ENCODE measurements around the gene SLC43A2.
"Not testable (repeated sequence)": the region's sequence is repeated elsewhere in the genome, so short reads cannot be mapped to it uniquely, and the experiment has no call there.

SLC43A2 gene

DNA sequence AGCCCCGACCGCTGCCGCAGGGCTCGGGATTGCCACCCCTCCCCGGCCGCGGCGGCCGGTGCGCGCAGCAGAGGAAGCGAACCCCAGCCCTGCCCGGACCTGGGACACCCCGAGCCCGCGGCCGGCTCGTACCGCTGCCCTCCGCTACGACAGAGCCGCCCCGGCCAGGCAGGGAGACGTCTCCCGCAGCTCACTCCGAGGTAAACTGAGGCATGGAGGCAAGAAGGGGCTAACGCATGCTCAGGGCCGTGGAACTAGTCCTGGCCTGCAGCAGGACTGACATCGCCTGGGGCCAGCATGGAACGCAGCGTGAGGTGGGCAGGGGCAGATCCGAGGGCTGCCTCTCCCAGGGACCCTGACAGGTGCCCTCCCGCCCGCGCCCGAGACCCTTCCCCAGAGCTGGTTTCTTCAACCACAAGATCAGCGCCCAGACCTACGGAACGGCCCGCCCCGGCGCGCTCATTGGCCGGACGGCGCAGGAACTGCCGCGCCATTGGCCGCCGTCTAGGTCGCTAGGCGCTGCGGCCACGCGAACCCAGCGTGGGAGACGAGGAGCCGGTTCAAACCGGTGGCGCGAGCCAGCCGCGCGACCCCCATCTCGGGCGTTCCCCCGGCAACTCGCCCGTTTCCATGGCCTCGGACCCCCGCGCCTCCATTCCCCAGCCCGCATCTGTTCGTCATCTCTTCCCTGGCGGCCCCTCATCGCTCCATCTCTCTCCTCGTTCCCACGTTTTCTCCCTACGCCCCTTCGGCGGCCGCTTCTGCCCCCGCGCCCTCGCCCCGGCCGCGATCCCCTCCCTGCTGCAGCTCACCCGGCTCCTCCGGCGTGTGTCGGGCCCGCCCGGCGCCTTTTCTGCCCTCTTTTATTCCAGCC lies at the start of gene SLC43A2:
Gene SLC43A2, minus strand, starts transcription at position 853 of the 874 bp plus-strand sequence. CDS start 960 bp downstream, outside the sequence.
- Mint-ChIP-seq H3K4me1 (peaks cover 15% of the 10 kb centered on the region), H3K36me3 (ENCODE audit: insufficient read depth) (peaks cover 13% of the 10 kb centered on the region), H3K27me3 (no peaks in the 10 kb centered on the region), H3K27ac (ENCODE audit: low read depth) (peak within 1 kb of the TSS; percentile 96), H3K9me3 (no peaks in the 10 kb centered on the region), H3K4me3 (peak within 1 kb of the TSS; percentile 97)
- DNase-seq (ENCODE audit: low spot score in 2 of 2) (peak; percentile 50 to 58), ATAC-seq (replicated peaks; ENCODE audit: extremely low read depth, poor library complexity, severe bottlenecking) (peak; percentile 76)

DNA sequence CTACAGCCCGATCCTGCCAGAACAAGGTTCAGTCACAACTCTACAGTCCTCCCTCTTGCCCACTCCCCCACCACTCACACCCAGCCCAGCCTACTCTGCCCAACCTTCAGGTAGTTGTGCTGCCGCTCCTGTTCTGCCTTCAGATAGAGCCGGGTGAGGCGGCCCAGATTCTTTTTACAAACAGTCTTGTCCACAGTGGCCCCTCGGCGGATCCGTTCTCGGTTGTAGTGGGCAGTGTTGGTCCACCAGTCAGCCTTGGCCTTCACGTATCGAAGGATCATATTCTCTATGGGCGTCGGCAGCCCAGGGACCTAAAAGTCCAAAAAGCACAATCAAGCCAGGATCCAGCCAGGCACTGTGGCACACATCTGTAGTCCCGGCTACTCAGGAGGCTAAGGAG lies 47.8 kb upstream of the SLC43A2 start:
- DNase-seq (ENCODE audit: low spot score in 2 of 2) (no peak), ATAC-seq (replicated peaks; ENCODE audit: extremely low read depth, poor library complexity, severe bottlenecking) (no peak)
- peaks cover 93% of the 10 kb centered on the region for H3K36me3 Mint-ChIP-seq (ENCODE audit: insufficient read depth)
- H3K9me3 Mint-ChIP-seq, result no peaks in the 10 kb centered on the region
- H3K27ac Mint-ChIP-seq (ENCODE audit: low read depth), result no peak overlapping the region
- H3K4me1 Mint-ChIP-seq, result peaks cover 21% of the 10 kb centered on the region
- H3K27me3 Mint-ChIP-seq, result no peaks in the 10 kb centered on the region
- H3K4me3 Mint-ChIP-seq, result no peak overlapping the region

DNA sequence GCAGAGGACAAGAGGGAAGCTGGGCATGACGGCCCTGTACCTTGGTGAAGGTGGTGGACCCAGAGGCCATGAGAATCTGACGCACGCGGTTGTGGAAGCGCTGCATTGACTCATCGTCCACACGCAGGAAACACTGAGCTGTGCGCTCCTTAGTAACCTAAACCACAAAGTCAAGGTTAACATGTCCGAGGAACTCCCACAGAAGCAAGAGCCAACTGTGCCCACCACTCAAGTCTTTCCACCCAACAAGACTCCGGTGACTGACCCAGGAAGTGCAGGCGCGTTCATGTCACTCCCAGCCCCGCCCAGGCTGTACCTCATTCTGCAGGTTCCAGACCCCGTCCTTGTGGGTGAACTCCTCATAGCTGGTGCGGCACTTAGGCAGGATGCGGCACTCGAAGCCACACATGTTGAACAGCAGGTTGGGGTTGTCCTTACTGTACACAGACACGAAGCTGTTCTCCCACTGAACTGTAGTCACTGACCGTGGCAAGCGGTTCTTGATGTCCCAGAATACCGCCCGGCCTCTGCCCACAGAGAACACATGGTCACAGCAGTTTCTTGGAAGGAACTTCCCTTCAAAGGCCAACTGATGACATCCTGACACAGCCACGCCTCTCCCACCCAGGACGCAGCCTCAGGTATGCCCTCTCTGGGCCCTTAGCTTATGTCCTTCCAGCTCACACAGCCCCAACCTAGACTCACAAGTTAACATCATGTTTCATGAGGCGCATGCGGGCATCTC lies 44.6 kb upstream of the SLC43A2 start:
- DNase-seq (ENCODE audit: low spot score in 2 of 2) (no peak), ATAC-seq (replicated peaks; ENCODE audit: extremely low read depth, poor library complexity, severe bottlenecking) (no peak)
- Mint-ChIP-seq H3K36me3 (ENCODE audit: insufficient read depth) (peaks cover 93% of the 10 kb centered on the region), H3K4me3 (no peak overlapping the region), H3K9me3 (no peaks in the 10 kb centered on the region), H3K27me3 (no peaks in the 10 kb centered on the region), H3K4me1 (peaks cover 42% of the 10 kb centered on the region), H3K27ac (ENCODE audit: low read depth) (peak overlapping the region; percentile 44)

DNA sequence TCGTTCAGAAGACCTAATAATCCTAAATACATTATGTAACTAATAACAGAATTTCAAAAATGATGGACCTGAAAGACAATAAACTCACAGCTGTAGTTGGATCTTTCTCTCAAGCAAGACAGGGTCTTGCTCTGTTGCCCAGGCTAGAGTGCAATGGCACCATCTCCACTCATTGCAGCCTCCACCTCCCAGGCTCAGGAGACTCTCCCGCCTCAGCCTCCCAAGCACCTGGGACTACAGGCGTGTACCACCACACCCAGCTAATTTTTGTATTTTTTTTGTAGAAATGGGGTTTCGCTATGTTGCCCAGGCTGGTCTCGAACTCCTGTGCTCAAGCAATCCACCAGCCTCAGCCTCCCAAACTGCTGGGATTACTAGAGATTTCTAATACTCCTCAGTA lies 35.3 kb upstream of the SLC43A2 start:
- Mint-ChIP-seq H3K4me1 (peaks cover 23% of the 10 kb centered on the region), H3K36me3 (ENCODE audit: insufficient read depth) (peaks cover 85% of the 10 kb centered on the region)
- H3K4me3 Mint-ChIP-seq; DNase-seq (ENCODE audit: low spot score in 2 of 2); H3K27me3 Mint-ChIP-seq; H3K9me3 Mint-ChIP-seq; ATAC-seq (replicated peaks; ENCODE audit: extremely low read depth, poor library complexity, severe bottlenecking); H3K27ac Mint-ChIP-seq (ENCODE audit: low read depth): not testable (repeated sequence)

DNA sequence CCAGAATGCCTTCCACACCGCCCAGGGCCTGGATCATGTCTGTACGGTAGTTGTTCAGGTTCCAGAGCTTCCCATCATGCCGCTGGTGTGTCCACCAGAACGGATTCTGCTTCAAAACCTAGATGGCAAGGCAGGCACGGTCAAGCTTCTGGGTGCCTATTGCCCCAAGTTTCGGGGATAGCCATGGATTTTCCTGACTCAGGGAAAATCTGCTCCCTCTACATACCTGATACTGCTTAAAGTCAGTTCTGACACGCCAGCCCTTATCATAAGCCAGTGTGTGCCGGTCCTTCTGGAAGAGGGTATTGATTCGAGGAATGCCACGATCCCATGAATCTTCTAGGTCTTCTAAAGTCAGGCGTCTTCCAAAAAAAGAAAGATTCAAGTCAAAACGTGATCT lies 32.4 kb upstream of the SLC43A2 start:
- Mint-ChIP-seq H3K9me3 (no peaks in the 10 kb centered on the region), H3K4me1 (peaks cover 12% of the 10 kb centered on the region), H3K36me3 (ENCODE audit: insufficient read depth) (peaks cover 87% of the 10 kb centered on the region), H3K27ac (ENCODE audit: low read depth) (no peak overlapping the region), H3K27me3 (no peaks in the 10 kb centered on the region), H3K4me3 (no peak overlapping the region)
- no peak for ATAC-seq (replicated peaks; ENCODE audit: extremely low read depth, poor library complexity, severe bottlenecking)
- DNase-seq (ENCODE audit: low spot score in 2 of 2), result no peak

DNA sequence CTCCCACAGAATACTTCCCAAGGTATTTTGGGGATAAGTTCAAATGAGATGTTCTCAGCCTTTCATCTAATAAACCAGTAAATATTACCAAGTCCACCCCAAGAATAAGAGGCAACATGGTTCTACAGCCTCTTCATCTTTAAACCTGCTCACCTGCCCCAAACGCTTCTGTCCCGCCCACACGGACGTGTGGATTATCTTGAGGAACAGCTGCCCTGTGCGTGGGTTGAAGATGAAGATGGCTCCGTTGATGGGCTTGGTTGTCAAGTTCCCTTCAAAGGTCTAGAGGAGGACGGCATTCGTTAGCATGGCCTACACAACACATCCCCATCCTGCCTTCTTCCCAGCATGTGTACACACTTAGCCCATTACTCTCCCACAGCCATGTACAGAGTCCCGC lies 29.5 kb upstream of the SLC43A2 start:
- Mint-ChIP-seq H3K4me1 (peaks cover 10% of the 10 kb centered on the region), H3K36me3 (ENCODE audit: insufficient read depth) (peaks cover 95% of the 10 kb centered on the region), H3K27me3 (no peaks in the 10 kb centered on the region), H3K27ac (ENCODE audit: low read depth) (no peak overlapping the region), H3K4me3 (no peak overlapping the region), H3K9me3 (no peaks in the 10 kb centered on the region)
- no peak for DNase-seq (ENCODE audit: low spot score in 2 of 2)
- ATAC-seq (replicated peaks; ENCODE audit: extremely low read depth, poor library complexity, severe bottlenecking), result no peak

DNA sequence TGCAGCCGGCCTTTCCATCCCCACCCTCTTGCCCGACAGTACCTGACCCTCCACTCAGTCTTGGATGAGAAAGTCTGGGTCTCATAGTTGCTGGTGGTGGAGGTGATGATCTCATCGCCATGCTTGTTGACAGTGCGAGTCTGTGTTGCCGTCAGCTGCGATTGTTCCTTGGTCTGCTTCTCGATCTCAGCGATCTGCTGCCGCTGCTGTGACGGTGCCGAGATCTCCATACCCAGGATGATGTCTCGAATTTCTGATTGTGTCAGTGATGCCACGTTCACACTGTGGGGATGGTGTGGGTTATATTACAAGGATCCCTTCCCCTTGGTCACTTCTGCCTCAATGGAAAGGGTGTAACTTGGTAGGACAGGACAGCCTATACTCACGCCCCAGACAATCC lies 25.1 kb upstream of the SLC43A2 start:
- H3K9me3 Mint-ChIP-seq, result no peaks in the 10 kb centered on the region
- H3K4me1 Mint-ChIP-seq, result no peaks in the 10 kb centered on the region
- peaks cover 76% of the 10 kb centered on the region for H3K36me3 Mint-ChIP-seq (ENCODE audit: insufficient read depth)
- no peak overlapping the region for H3K4me3 Mint-ChIP-seq
- no peak for ATAC-seq (replicated peaks; ENCODE audit: extremely low read depth, poor library complexity, severe bottlenecking)
- no peak overlapping the region for H3K27ac Mint-ChIP-seq (ENCODE audit: low read depth)
- H3K27me3 Mint-ChIP-seq, result no peaks in the 10 kb centered on the region
- DNase-seq (ENCODE audit: low spot score in 2 of 2), result no peak

DNA sequence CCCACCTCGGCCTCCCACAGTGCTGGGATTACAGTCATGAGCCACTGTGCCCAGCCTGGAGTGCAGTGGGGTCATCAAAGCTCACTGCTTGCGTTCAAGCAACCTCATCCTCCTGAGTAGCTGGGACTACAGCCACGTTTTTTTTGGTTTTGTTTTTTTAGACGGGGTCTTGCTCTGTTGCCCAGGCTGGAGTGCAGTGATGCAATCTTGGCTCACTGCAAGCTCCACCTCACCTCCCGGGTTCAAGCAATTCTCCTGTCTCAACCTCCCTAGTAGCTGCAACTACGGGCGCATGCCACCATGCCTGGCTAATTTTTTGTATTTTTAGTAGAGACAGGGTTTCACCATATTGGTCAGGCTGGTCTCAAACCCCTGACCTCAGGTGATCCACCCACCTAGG lies 24.2 kb upstream of the SLC43A2 start:
- not testable (repeated sequence) for H3K4me1 Mint-ChIP-seq; H3K27ac Mint-ChIP-seq (ENCODE audit: low read depth); H3K4me3 Mint-ChIP-seq; H3K9me3 Mint-ChIP-seq; ATAC-seq (replicated peaks; ENCODE audit: extremely low read depth, poor library complexity, severe bottlenecking); H3K27me3 Mint-ChIP-seq; DNase-seq (ENCODE audit: low spot score in 2 of 2)
- peaks cover 69% of the 10 kb centered on the region for H3K36me3 Mint-ChIP-seq (ENCODE audit: insufficient read depth)

DNA sequence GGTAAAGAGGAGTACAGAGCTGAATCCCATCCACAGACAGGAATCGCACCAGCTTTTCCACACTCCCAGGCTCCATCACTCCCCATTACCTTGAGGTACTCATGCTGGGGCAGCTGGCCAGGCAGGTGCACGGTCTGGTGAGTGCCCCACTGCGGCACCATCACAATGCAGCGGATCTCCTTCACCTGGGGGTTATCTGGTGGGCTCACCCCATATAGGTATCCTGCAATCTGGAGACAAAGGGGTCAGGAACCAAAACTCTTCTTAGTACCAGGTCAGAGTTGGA lies 22.9 kb upstream of the SLC43A2 start:
- H3K36me3 Mint-ChIP-seq (ENCODE audit: insufficient read depth), result peaks cover 56% of the 10 kb centered on the region
- H3K4me3 Mint-ChIP-seq, result no peak overlapping the region
- no peaks in the 10 kb centered on the region for H3K9me3 Mint-ChIP-seq
- no peaks in the 10 kb centered on the region for H3K4me1 Mint-ChIP-seq
- ATAC-seq (replicated peaks; ENCODE audit: extremely low read depth, poor library complexity, severe bottlenecking) (no peak), DNase-seq (ENCODE audit: low spot score in 2 of 2) (no peak)
- no peak overlapping the region for H3K27ac Mint-ChIP-seq (ENCODE audit: low read depth)
- no peaks in the 10 kb centered on the region for H3K27me3 Mint-ChIP-seq

DNA sequence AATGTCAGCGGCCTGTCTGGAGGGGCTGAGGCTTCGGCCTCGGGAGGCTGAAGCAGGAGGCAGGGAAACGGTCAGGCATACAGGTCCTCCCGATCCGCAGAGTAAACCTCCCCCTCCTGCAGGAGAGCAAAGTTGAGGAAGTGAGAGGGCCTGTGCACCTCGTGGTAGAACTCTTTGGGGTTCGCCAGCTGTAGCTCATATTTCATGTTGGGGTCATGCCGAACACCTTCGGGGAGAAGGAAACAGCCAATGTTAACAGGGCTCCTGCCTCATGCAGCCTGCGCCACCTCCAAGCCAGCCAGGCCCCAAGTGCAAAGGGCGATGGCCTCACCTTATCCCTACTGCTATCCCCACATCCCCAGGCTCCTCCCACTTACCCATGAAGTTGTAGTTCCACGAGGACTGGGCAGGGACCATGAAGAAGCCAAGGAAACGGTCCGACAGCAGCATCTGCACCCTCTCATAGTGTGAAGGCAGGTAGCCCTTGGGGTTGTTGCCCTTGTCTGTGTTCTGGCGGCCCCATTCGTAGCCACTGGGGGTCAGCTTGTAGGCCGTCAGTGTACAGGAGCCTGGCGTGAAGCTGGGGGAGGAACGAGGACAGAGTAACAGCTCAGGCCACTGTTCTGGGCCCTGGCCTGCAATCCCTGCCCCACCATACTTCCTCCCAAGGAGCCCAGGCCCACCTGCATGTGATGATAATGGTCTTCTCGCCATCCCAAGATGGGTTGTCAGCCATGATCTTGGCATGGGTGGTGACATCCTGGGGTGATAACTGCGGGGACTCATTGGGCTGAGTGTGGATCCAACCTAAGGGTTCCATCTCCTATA lies 22.3 kb upstream of the SLC43A2 start:
- Mint-ChIP-seq H3K27ac (ENCODE audit: low read depth) (no peak overlapping the region), H3K36me3 (ENCODE audit: insufficient read depth) (peaks cover 50% of the 10 kb centered on the region)
- no peak for ATAC-seq (replicated peaks; ENCODE audit: extremely low read depth, poor library complexity, severe bottlenecking)

DNA sequence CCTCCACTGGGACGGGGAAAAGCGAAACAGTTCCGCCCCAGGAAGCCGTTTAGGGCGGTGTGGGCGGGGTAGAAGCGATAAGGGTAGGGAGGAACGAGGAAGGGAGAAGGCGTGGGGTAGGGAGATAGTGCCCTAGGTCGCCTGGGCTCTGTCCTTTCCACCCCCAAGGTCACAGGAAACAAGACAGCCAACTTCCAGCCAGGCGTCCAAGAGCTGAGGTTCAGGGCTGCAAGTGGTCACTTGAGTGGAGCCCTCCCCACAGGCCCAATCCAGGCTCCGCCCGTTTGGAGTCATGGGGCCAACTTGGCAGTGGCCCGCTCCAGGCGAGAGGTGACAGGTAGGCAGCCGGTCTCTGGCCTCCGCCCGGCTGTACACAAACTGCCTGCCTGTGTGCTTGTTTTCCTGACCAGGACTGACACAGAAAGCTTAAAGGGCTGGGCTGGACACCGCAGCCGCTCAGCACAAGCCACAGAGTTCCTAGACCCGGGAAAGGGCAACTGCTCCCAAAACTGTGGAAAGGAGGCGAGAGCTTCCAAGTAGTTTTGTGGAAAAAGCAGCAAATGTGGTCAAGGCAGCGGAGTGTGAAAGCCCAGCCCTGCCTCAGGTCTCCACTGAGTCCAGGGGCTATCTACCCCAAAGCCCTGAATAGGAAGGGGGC lies 21.3 kb upstream of the SLC43A2 start, which contains the start of gene RILP:
Gene RILP, minus strand, starts transcription at position 23 of the 658 bp plus-strand sequence. CDS start 62 bp downstream, outside the sequence.
- Mint-ChIP-seq H3K27me3 (no peaks in the 10 kb centered on the region), H3K36me3 (ENCODE audit: insufficient read depth) (peaks cover 42% of the 10 kb centered on the region), H3K4me3 (peak within 1 kb of the TSS; percentile 68), H3K4me1 (no peaks in the 10 kb centered on the region), H3K27ac (ENCODE audit: low read depth) (no peak within 1 kb of the TSS), H3K9me3 (no peaks in the 10 kb centered on the region)
- ATAC-seq (replicated peaks; ENCODE audit: extremely low read depth, poor library complexity, severe bottlenecking) (no peak), DNase-seq (ENCODE audit: low spot score in 2 of 2) (no peak)

More for the DNA sequence above, 22.3 kb upstream of the SLC43A2 start:
- Mint-ChIP-seq H3K9me3 (no peaks in the 10 kb centered on the region), H3K27me3 (no peaks in the 10 kb centered on the region), H3K4me3 (peak overlapping the region; percentile 31), H3K4me1 (no peaks in the 10 kb centered on the region)
- DNase-seq (ENCODE audit: low spot score in 2 of 2), result no peak

Measured in central memory CD8-positive, alpha-beta T cell (primary cell).